ENCODE data around the gene VCL.
A peak's percentile ranks its signal among the peaks of the same experiment; 100 is the strongest.

GRCh38 chr10:74153123-74153522, 155.2 kb downstream of the VCL start:
- TF ChIP-seq CTCF (conservative IDR thresholded peaks at IDR 0.05 in 1 of 2, IDR thresholded peaks at IDR 0.05 in 1 of 2; ENCODE audit: extremely low read depth in 1 of 2, insufficient read depth in 1 of 2, low read depth in 1 of 2, low read length in 2 of 2) (peak; percentile 63 to 69), EZH2 (IDR thresholded peaks at IDR 0.05; ENCODE audit: borderline replicate concordance, low read length) (no peak)
